ENCODE results near the gene BACE2. TPM values are rescaled to one million over a fixed set of nuclear protein-coding genes. Genes with fewer than 3 reads are reported as not detected.

Gene BACE2
- total and polyA plus RNA-seq, 2 of the 13 experiments (the other 11 are each of a cell fraction or from before 2014, with no cell fraction given): 0.07 to 0.11 TPM

GRCh38 chr21:41326414-41327080, 158.6 kb downstream of the BACE2 start (continued):
- TF ChIP-seq ZNF704 (CRISPR knock-in tag; IDR thresholded peaks at IDR 0.05; ENCODE audit: borderline replicate concordance): no peak
- no peak for TF ChIP-seq ZBTB34 (CRISPR knock-in tag; IDR thresholded peaks at IDR 0.05)
- TF ChIP-seq ZNF670 (CRISPR knock-in tag; IDR thresholded peaks at IDR 0.05; ENCODE audit: borderline replicate concordance): no peak
- TF ChIP-seq MTA3 (CRISPR knock-in tag; IDR thresholded peaks at IDR 0.05): no peak
- TF ChIP-seq TEF (CRISPR knock-in tag; IDR thresholded peaks at IDR 0.05): no peak
- TF ChIP-seq ZNF570 (CRISPR knock-in tag; IDR thresholded peaks at IDR 0.05; ENCODE audit: borderline replicate concordance): no peak
- TF ChIP-seq, protein P1, sequence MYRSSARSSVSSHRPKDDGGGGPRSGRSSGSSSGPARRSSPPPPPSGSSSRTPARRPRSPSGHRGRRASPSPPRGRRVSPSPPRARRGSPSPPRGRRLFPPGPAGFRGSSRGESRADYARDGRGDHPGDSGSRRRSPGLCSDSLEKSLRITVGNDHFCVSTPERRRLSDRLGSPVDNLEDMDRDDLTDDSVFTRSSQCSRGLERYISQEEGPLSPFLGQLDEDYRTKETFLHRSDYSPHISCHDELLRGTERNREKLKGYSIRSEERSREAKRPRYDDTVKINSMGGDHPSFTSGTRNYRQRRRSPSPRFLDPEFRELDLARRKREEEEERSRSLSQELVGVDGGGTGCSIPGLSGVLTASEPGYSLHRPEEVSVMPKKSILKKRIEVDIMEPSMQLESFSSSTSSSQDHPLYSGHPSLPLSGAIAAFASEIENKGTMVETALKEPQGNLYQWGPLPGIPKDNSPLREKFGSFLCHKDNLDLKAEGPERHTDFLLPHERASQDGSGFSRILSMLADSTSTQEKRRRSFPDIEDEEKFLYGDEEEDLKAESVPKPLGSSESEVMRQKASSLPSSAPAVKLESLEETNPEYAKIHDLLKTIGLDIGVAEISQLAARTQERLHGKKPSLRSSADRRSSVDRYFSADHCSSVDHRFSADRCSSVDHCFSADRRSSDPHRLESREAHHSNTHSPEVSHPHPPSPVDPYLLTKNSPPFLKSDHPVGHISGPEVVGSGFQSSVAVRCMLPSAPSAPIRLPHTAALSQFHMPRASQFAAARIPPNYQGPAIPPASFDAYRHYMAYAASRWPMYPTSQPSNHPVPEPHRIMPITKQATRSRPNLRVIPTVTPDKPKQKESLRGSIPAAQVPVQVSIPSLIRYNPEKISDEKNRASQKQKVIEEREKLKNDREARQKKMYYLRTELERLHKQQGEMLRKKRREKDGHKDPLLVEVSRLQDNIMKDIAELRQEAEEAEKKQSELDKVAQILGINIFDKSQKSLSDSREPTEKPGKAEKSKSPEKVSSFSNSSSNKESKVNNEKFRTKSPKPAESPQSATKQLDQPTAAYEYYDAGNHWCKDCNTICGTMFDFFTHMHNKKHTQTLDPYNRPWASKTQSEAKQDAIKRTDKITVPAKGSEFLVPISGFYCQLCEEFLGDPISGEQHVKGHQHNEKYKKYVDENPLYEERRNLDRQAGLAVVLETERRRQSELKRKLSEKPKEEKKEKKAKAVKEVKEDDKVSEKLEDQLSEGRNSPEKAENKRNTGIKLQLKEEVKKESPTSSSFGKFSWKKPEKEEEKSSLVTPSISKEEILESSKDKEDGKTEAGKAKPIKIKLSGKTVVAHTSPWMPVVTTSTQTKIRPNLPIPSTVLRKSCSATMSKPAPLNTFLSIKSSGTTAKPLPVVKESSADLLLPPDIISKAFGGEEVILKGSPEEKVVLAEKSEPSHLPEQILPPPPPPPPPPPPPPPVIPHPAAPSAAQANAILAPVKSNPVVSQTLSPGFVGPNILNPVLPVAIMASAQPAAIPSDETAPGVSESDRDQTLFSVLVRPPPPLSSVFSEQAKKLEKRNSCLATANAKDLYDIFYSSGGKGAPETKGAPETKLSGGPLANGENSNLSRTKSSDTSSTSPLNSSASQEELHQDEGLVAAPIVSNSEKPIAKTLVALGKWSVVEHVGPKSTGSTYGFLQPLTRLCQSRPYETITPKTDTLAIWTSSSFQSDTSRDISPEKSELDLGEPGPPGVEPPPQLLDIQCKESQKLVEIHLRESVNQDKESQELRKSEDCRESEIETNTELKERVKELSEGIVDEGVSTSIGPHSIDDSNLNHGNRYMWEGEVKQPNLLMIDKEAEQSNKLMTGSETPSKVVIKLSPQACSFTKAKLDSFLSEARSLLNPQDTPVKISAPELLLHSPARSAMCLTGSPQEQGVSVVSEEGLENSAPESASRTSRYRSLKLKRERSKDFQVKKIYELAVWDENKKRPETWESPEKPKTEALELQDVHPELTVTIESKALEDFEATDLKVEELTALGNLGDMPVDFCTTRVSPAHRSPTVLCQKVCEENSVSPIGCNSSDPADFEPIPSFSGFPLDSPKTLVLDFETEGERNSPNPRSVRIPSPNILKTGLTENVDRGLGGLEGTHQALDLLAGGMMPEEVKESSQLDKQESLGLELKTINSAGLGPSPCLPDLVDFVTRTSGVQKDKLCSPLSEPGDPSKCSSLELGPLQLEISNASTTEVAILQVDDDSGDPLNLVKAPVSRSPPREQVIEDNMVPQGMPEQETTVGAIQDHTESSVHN (CRISPR knock-in tag; IDR thresholded peaks at IDR 0.05): no peak
- no peak for TF ChIP-seq ZNF501 (CRISPR knock-in tag; IDR thresholded peaks at IDR 0.05)
- peak; percentile 56 for TF ChIP-seq HNF4A (CRISPR knock-in tag; IDR thresholded peaks at IDR 0.05)
- TF ChIP-seq ZNF713 (CRISPR knock-in tag; IDR thresholded peaks at IDR 0.05): no peak
- no peak for TF ChIP-seq MAFF (IDR thresholded peaks at IDR 0.05; ENCODE audit: low read depth, low read length)
- TF ChIP-seq NCOA5 (CRISPR knock-in tag; IDR thresholded peaks at IDR 0.05): no peak
- no peak for TF ChIP-seq ZNF224 (CRISPR knock-in tag; IDR thresholded peaks at IDR 0.05)
- no peak for TF ChIP-seq FOXK2 (IDR thresholded peaks at IDR 0.05)
- TF ChIP-seq ZNF883 (CRISPR knock-in tag; IDR thresholded peaks at IDR 0.05; ENCODE audit: not compliant biosample characterization): peak; percentile 31
- 0 out of 2 replicates have a peak, but pooled peaks have one; percentile 28 for TF ChIP-seq KDM5B (CRISPR knock-in tag; IDR thresholded peaks at IDR 0.05; ENCODE audit: borderline replicate concordance)
